GM12865 (cell line): ENCODE results near the gene PRKCH.

ENCODE experiments used
- DNase-seq: peaks from one replicate; pipeline ENCODE4 v3.0.0; 2010; ENCODE audit warnings: low read depth
- H3K4me3 ChIP-seq: 2 replicates; pipeline ENCODE4 v1.5.1; 2011; ENCODE audit warnings: mild to moderate bottlenecking, low read depth, low read length, control low read depth
- TF ChIP-seq, protein P1 (sequence below): IDR thresholded peaks from 2 replicates; pipeline ENCODE4 v1.5.1; 2011; ENCODE audit warnings: low read length, control low read depth, low read depth, inconsistent platforms; ENCODE audit not compliant: insufficient read depth; ENCODE audit errors: missing control alignments

Gene PRKCH

GRCh38 chr14:61491224-61491623, 169.8 kb downstream of the PRKCH start:
- TF ChIP-seq, protein P1, sequence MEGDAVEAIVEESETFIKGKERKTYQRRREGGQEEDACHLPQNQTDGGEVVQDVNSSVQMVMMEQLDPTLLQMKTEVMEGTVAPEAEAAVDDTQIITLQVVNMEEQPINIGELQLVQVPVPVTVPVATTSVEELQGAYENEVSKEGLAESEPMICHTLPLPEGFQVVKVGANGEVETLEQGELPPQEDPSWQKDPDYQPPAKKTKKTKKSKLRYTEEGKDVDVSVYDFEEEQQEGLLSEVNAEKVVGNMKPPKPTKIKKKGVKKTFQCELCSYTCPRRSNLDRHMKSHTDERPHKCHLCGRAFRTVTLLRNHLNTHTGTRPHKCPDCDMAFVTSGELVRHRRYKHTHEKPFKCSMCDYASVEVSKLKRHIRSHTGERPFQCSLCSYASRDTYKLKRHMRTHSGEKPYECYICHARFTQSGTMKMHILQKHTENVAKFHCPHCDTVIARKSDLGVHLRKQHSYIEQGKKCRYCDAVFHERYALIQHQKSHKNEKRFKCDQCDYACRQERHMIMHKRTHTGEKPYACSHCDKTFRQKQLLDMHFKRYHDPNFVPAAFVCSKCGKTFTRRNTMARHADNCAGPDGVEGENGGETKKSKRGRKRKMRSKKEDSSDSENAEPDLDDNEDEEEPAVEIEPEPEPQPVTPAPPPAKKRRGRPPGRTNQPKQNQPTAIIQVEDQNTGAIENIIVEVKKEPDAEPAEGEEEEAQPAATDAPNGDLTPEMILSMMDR: no peak

DNA sequence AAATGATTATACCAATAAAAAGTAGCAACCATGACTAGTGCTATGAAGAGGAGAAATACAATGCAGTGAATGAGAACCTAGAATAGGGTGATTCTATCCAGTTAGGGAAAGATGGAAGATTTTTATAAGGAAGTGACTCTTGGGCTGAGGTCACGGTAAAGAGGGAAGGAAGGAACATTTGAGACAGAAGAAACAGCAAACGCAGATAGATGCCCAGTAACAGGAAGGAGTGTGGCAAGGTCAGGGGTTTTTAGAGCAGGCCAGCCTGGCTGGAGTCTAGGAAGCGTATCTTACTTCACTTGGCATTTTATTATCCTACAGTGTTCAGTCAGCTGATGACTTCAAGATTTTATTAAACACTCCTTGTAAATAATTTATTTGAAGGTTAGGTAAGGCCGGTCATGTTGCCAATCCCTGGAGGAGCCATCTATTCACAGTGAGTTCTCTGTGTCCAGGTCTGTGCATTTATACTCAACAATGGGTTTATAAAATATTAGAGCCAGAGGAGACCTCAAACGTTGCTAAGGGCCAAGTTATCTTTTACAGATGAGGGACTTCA, 170.6 kb downstream of the PRKCH start:
- TF ChIP-seq, protein P1: no peak
- H3K4me3 ChIP-seq: no peak overlapping the region
- DNase-seq: no peak

More at GRCh38 chr14:61491224-61491623, 169.8 kb downstream of the PRKCH start:
- DNase-seq: no peak
- no peak overlapping the region for H3K4me3 ChIP-seq

- no peak for DNase-seq
- H3K4me3 ChIP-seq: no peak overlapping the region
- TF ChIP-seq, protein P1: no peak
Observed at GRCh38 chr14:61492474-61492873, 171.1 kb downstream of the PRKCH start.

GRCh38 chr14:61493239-61493638, 171.9 kb downstream of the PRKCH start:
- H3K4me3 ChIP-seq: no peak overlapping the region
- TF ChIP-seq, protein P1: no peak
- DNase-seq: no peak

- DNase-seq: no peak
- H3K4me3 ChIP-seq: no peak overlapping the region
- TF ChIP-seq, protein P1: no peak
Observed at GRCh38 chr14:61494018-61494417, 172.6 kb downstream of the PRKCH start.

- TF ChIP-seq, protein P1: no peak
- no peak for DNase-seq
- H3K4me3 ChIP-seq: no peak overlapping the region
Observed at GRCh38 chr14:61495809-61496208, 174.4 kb downstream of the PRKCH start.

DNA sequence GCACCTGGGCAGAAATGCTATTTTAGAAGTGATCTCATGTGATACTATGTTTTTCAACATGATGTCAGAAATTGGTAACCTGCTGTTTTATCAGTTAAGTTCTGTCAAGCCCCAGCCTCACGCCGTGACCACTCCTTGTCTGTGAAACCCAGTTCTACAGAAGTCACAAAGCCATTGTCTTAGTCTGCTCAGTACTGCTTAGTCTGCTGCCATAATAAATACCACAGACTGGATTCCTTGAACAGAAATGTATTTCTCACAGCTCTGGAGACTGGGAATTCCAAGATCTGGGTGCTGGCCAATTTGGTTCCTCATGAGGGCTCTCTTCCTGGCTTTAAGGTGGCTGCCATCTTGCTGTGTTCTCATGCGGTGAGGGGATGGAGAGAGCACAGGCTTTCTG, 176.9 kb downstream of the PRKCH start:
- no peak for DNase-seq
- H3K4me3 ChIP-seq: no peak overlapping the region
- TF ChIP-seq, protein P1: no peak
